MV-4-11 (cell line): ENCODE results near the gene PPP6R2.

Source experiments
- DNase-seq: peaks from one replicate; lab custom pipeline; 2025; lab: John Stamatoyannopoulos, UW

PPP6R2 gene

DNA sequence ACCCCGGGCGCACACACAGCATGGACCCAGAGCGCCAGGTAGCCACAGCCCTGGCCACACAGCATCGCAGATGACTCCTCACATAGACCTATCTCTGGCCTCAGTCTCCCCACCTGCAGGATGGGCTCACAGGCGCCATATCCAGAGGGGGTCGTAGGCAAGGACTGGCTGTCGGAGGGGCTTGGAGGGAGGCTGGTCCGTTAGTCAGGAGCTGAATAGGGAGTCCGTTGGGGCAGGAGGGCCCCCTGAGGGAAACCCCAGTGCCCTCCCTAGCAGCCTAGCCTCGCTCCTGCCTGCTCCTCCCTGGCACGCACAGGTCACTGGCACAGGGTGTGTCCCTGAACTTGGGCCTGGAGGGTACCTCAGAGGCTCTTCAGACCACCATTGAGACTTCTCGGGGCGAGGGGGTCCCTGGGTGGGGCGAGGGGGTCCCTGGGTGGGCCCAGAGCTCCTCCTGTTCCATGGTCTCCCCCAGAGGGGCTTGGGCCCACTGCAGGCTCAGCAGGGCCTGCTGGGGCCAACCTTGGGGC lies 37.7 kb upstream of the PPP6R2 start:
- no peak for DNase-seq

DNA sequence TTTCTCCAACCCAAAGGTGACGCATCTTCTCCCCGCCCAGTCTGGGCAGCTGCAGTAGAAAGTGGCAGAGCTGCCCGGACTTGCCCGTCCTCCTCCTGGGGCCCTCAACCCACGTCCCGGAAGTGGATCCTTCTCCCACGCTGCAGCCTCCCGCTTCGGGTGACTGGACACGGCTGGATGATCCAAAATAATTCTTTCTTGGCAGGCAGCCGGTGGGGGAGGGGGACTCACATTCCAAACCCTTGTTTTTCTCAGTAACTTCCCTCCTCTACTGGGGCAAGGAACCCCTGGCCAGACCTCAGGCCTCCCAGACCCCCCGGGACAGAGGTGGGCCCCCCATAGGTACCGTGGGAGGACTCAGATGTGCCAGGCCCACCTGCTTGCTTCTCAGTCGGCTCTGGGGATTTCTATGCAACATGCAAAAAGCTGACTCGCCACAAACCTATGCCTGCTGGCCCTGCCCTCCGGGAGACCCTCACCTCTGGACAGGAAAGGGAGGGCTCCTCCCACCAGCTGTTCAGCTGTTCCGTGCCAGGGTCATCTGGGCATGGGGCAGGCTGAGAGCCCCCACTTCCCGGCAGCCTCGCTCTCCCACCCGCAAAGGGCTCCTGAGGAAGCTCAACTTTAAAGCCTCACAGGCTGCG lies 37.1 kb upstream of the PPP6R2 start:
- DNase-seq: peak; percentile 84

DNA sequence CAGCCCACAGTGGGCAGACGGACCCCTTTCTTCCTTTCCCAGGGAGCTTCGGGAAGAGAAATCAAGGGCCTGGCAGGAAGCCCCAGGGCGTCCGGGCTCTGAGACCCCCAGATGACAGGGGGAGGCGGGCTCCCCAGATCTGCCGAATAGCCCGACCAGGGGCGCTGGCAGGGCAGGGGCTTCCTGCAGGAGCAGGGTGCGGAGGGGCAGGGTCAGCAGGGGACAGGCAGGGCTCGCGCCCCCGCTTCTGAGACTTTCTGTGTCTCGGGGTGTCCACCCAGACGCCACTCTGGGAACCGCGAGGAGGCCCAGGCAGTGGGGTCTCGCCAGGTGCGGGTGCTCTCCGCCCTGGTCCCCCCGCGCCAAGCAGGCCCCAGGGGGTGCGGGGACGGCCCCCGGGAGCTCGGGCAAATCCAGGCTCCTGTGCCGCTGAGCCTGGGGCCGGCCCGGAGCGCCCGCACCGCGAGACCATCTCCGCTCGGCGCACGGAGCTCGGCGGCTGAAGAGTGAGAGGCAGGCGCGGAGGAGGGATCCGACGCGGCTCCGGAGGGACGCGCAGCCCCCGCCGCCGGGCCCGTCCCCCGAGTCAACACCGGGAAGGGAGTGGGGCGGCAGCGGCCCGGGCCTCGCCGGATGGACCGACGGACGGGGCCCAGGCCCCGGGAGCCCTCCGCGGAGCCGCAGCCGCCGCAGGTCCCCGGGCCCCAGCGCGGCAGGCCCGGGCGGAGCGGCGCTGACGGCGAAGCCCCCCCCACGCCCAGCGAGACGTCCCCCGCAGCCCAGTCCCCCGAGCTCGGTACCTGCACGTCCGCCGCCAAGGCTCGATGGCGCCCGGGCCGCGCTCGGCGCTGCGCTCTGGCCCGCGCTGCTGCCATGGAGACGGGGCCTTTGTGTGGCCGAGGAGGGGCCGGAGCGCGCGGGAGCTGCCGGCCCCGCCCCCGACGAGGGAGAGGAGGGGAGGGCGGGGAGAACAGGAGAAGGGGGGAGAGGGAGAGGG lies 36.1 kb upstream of the PPP6R2 start, which contains the start of gene PLXNB2:
Gene PLXNB2 (minus strand): TSS at position 894 of the 997 bp plus-strand sequence. CDS start 17,062 bp downstream, outside the sequence.
- peak; percentile 63 for DNase-seq

DNA sequence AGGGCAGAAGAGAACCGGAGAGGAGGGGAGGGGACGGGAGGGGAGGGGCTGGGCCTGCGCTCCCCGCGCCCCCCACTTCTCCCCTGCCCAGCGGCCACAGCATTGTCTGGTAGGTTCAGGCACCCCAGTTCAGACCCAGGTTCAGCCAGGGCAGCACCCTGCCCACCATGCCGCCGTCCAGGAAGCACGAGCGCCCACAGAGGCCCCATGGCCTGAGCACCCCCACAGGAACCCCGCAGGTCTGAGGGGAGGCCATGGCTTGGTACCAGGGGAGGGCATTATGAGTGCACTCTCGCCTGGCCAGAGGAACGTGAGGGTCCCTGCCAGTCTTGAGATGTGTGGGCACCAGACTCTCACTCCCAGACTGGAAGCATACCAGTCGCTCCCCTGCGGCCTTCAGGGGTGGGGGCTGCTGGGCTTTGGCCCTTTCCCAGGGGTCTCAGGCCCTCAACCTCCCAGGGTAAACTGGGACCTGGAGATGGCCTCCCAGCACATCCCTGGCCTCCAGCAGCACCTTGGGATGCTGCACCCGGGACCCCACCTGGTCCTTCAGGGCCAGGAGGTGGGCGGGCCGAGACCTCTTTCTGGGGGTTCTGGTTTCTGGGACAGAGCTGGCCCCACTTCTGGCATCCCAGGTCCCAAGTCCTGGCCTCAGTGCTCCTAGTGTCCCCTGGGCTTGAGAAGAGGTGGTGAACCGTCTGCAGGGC lies 35.1 kb upstream of the PPP6R2 start:
- no peak for DNase-seq

DNA sequence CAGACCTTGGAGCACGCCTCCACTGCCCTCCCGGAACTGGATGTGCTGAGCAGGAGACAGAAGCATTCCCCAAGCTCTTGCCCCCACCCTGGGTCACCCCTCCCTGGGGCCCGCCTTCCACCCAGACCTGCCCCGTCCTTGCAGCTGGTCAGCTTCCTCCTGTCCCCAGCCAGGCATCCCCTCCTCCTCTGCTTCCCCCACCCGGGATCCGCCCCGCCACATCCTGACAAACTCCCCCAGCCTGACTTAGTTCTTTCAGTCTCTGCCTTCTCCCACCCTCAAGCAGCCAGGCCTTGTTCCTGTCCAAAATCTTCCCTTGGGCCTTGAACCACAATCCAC lies 34.6 kb upstream of the PPP6R2 start:
- peak; percentile 65 for DNase-seq

DNA sequence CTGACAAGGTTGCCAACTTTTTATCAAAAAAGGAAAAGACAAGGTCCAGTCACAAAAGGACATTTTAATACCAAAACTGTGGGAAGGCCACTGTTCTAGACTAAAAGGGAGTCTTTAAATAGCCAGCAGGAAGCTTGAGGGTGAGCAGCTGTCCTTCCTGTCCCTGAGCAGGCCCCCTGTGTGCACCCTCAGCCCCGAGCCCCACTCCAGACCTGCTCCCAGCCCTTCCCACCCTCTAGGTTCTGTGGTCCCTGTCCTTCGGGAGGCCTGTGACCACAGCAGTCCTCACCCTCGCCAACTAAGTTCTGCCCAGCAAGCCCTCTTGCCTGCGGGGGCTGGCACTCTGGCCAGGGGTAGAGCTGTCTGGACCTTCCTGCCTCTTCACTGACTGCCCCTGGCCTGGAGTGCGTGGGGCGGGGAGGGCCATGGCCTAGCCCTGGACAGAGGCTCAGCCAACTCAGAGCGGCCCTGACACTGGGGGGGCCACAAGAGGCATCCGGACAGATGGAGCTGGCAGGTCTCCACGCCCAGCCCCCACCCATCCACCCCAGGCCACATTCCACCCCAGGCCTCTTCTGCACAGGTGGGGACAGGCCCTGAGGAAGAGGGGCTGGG lies 34.0 kb upstream of the PPP6R2 start:
- peak; percentile 51 for DNase-seq

DNA sequence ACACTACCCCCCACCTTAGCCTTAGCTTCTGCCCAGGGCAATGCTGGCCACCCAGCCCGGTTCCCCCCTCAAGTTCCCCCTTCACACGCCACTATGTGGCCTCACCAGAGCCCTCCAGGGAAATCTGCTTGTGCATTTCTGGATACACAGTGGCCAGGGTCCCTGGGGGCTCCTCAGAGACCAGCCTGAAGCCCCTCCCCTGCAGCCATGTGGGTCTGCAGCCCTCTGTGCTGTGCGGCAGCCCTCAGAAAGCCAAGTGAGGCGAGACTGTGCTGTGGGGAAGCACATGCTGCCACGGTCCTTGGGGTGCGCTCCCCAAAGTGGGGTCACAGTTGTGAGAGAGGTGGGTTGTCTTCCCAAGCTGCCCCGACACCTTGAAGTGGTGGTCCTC lies 33.5 kb upstream of the PPP6R2 start:
- no peak for DNase-seq

DNA sequence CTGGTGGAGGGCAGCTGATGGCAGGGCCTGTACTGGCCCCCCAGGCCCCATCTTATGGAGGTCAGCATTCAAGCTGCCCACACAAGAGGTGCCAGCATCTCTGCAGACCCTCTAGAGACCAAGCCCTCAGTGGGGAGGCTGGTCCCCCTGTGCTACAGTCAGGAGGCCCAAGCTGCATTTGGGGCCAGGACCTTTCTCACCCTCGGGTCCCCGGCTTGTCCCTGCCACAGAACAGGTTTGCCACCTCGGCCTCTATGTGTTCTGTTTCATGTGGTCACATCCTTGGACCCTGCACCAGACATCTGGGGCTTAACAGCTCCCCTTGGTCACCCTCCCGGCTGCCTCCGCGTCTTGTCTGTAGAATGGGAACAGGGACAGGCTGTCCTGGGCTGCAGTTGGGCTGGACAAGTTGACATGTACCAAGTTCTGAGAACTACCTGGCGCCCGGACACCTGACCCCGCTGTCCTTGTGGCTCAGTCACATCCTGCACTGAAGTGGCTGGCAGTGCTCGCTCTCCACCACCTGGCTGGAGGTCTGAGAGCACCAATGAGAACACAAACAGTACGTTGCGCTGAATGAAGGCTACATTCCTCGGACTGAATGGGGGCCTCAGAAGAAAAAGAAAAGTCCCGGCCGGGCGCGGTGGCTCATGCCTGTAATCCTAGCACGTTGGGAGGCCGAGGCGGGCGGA lies 33.0 kb upstream of the PPP6R2 start:
- DNase-seq: no peak

DNA sequence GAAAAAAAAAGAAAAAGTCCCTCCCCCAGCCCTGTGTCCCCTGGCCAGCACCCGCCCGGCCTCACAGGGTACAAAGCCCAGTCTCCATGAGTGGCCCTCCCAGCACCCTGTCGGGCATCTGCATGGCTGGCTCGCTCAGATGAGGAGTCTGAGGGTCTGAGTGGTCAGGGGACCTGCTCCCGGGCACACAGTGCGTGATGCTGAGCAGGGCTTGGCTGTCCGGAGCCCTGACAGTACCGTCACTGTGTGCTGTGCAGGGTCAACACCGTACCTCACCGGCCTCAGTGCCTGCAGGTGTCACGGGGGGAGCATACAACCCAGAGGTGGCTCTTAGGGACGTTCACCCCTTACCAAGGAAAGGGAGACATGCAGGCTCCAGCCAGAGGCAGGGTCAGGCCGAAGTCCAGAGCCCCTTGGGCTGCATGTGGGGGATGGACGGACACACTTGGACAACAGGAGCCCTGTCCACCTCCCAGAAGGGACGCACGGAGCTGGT lies 32.1 kb upstream of the PPP6R2 start:
- DNase-seq: no peak

DNA sequence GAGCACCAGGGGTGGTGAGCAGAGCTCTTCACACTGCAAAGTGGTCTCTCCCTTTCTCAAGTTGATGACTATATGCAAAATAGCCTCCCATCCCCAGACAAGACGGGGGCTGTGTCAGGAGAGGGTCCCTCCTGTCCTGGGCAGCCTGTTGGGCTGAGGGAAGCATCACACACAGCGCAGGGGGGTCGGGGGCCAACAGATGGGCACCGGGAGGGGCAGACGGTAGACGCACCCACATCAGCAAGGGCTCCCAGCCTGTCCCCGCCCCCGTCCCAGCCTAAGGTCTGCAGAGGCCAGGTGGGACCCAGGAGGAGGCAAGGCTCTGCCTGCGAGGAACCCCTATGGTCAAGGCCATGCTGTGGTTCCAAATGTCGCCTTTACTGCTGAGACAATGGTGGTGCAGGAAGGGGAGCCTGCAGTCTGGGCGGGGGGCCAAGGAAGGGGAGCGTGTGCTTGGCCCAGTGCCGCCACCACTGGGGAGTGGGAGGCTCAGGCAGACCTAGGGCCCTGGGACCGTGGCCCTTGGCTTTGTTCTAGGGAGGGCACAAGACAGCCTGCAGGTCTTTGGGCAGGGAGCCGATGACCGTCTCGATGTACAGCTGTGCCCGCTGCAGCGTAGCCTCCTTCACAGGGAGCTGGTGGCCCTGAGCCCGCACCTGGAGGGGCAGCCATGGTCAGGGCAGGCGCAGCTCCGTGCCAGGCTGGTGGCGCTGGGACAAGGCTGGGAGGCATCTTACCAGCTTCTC lies 31.3 kb upstream of the PPP6R2 start:
- DNase-seq: no peak

DNA sequence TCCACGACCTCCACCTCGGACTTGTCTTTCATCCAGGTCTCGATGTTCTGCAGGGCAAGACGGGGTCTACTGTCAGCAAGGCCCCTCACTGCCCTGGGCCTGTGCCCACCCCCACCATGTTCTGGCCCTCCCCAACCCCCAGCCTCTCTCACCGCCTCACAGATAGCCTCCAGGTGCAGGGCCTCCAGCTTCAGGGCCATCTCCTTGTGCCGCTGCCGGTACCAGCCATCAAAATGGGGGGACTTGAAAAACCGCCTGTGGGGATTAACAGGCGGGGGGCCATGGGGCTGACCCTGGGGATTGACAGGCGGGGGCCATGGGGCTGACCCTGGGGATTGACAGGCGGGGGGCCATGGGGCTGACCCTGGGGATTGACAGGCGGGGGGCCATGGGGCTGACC lies 30.8 kb upstream of the PPP6R2 start:
- DNase-seq: no peak

DNA sequence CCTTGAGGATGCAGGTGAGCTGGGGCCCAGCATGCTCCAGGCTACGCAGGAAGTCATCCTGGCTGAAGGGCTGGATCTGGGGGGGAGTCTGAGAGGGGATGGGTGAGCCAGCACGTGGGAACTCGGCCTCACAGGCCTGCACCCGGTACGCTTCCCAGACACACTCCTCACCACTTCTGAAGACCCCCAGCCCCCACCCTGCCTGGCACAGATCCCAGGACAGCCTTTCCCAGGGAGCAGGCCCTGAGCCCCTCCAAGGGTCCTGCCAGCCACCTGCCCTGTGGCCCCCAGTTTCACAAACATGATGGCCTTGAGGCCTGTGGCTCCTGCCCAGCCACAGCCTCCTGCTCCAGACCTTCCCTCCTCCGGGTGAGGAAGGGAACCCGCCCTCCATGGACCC lies 30.1 kb upstream of the PPP6R2 start:
- DNase-seq: no peak

DNA sequence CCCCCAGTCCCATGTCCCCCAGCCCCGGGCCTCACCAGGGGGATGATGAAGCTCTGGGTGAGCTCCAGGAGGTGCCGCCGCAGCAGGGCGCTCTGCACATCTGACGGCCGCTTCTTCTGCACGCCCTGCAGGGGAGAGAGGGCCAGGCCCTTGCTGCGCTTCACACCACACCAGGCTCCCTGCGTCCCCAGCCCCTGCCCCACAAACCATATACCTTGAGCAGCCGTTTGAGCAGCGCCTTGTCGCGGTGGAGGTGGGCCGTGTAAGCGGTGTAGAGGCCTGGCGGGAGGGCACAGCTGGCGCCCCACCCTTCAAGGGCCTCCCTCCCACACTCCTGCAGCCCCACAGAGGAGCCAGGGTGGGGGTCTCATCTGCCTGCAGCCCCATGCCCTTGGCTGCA lies 29.5 kb upstream of the PPP6R2 start:
- no peak for DNase-seq

DNA sequence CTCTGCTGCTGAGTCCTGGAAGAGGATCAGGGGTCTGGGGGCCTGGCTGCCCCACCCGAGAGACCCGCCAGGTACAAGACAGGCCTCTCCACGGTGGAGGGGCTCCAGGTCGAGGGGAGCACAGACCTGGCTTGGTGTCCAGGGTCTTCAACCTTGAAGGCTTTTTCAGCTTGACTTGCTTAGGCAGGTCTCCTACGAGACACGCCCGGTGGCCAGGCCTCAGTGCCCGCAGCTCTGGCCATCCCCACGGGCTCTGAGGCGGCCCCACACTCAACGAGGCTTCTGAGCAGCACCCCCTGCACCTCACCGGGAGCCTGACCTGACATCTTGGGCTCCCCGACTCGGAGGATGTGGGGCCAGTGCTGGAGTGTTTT lies 29.1 kb upstream of the PPP6R2 start:
- no peak for DNase-seq

DNA sequence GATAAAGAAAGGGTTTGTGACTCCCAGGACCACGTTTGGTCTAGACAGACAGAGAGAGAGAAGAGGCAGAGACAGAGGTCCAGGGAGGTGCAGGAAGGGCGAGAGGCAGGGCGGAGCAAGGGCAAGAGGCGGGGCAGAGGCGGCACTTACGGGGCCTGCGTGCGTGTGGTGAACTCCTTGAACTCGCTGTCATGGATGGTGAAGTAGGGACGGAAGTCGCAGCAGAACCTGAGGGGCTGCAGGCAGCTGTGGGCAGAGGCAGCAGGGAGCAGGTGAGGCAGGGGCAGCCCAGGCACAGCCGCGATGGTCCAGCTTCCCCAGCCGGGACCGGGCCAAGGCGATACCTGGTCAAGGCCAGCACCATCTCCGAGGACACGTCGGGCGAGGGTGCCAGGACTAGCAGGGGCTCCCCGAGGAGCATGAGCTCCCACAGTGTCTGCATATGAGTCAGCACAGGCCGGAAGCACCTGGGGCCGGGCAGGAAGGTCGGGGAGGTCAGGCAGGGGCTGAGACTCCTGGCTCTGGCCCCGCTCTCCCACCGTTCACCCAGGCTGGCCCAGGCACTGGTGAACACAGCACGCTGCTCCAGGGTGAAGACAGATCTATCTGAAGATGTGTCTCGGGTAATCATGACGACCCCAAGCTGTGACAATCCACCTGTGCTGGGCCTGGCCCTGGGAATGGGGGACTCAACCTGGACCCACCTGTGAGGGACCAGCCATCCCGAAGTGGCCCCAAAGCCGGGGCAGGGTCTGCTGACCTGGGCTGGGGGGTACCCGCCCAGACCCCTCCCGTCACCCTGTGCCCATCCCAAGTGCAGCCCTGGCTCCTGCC lies 28.5 kb upstream of the PPP6R2 start:
- peak; percentile 77 for DNase-seq

DNA sequence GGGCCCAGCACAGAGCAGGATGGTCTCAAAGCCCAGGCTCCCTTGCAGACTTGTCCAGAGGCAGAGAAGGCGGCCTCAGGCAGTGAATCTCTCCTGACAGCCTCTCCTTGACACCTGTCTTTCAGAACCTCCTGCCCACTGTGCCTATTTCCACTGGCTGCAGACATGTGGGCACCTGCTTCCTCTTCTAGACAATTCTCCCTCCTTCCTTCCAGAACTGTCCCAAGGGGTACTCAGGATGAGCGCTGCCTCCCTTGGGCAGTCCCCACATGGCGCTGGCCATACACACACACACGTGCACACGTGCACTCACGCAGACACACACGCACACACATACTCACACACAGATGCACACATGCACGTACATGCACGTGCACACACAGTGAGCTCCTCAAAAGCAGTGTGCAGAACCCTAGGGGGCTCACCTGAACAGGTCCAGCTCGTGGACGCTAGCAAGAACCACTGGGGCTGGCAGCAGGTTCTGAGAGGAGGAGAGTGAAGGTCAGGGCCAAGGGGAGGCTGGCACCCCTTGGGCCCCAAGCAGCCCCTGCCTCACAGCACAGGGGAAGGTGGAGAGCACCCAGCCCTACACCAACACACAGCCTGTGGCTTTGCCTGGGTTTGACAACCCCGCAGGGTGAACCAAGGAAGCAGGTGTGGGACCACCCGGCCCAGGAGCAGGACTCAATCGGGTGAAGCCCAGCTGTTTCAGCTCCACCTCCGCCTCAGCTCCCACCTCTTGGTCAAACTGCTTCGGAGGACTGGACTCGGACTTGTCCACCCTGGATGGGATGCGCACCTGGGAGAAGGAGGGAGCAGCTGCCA lies 27.6 kb upstream of the PPP6R2 start:
- DNase-seq: no peak

DNA sequence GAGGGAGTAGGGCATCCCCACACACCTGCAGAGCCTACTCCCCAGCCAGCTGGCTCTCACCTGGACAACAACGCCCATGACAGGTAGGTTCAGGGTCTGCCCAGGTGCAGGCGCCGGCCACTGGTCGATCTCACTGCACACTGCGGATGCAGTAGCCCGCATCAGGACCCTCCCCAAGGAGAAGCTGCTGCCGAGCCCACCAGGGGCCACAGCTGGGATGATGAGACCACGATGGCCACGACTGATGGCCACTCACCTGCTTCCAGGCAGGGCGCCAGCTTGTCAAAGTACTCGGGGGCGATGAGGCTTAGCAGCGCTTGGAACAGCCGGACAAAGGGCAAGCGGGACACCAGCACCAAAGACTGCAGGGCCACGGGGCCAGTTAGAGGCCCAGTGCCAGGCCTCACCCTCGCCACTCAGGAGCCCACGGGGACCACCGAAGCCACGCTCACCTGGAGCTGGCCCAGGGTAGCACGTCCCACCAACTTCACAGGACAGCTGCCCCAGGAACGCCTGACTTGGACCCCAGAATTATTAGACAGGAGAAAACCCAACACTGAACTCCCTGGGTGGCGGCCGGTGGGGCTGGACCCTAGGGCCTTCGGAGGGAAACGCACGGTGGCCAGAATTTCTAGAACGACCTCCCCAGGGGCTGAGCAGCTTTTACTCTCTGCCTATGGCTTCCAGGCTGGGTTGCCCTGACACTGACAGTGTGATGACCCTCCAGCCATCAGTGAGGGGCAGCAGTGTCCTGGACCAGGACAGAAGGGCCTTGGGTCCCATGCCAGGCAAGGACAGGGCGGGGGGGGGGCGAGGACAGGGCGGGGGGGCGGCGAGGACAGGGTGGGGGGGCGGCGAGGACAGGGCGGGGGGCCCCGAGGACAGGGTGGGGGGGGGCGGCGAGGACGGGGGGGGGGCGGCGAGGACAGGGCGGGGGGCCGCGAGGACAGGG lies 26.7 kb upstream of the PPP6R2 start:
- no peak for DNase-seq

DNA sequence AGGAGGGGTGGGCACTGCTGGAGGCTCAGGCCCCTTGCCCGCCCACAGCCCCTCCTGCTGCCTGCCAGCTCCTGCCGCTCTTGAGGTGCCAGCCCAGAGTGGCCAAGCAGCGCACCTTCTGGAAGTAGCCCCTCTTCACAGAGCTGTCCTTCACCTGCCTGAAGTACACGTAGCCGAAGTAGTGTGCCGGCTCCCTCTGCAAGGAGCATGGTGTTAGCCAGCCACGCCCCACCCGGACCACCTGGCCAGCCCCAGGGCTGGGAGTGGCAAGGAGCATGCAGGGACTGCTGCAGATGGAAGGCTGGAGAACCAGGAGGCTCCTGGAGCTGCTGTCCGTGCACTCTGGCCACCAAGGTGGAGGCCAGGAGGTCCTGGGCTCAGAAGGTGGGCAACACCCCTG lies 25.9 kb upstream of the PPP6R2 start:
- DNase-seq: no peak
